ENCODE results near the gene DNAH2.

GRCh38 chr17:7712111-7712771 lies 5.3 kb upstream of the DNAH2 start:
- TF ChIP-seq, protein P1, sequence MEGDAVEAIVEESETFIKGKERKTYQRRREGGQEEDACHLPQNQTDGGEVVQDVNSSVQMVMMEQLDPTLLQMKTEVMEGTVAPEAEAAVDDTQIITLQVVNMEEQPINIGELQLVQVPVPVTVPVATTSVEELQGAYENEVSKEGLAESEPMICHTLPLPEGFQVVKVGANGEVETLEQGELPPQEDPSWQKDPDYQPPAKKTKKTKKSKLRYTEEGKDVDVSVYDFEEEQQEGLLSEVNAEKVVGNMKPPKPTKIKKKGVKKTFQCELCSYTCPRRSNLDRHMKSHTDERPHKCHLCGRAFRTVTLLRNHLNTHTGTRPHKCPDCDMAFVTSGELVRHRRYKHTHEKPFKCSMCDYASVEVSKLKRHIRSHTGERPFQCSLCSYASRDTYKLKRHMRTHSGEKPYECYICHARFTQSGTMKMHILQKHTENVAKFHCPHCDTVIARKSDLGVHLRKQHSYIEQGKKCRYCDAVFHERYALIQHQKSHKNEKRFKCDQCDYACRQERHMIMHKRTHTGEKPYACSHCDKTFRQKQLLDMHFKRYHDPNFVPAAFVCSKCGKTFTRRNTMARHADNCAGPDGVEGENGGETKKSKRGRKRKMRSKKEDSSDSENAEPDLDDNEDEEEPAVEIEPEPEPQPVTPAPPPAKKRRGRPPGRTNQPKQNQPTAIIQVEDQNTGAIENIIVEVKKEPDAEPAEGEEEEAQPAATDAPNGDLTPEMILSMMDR (IDR thresholded peaks at IDR 0.05; ENCODE audit: insufficient read depth, low read length, poor library complexity, severe bottlenecking), result no peak
- TF ChIP-seq EZH2phosphoT487 (conservative IDR thresholded peaks at IDR 0.05; ENCODE audit: low read length), result no peak

Measured in SU-DHL-6 (cell line).